ENCODE measurements around the gene SLC15A3.

GRCh38 chr11:61000426-61000825 lies 48.5 kb upstream of the SLC15A3 start:
- TF ChIP-seq CTCF (IDR thresholded peaks at IDR 0.05): no peak
- no peak for TF ChIP-seq POLR2A (IDR thresholded peaks at IDR 0.05)
